Keratinocyte (primary cell): ENCODE data around the gene TLL1. TPM values are rescaled to one million over a fixed set of nuclear protein-coding genes. Genes with fewer than 3 reads are reported as not detected.

Source experiments
- DNase-seq: peaks from one replicate; pipeline ENCODE4 v3.0.0-alpha.2; 2011; ENCODE audit warnings: low read depth, missing footprints, low spot score
- FAIRE-seq: peaks from 2 replicates; lab custom pipeline; 2011; peaks lifted over from hg19 to GRCh38; lab: Jason Lieb, UNC
- H2AFZ ChIP-seq: 2 replicates; pipeline ENCODE4 v1.6.0; 2012; ENCODE audit warnings: low read length, control low read depth, inconsistent platforms; ENCODE audit not compliant: control insufficient read depth
- H3K27ac ChIP-seq: 2 replicates; pipeline ENCODE4 v1.5.1; 2011; ENCODE audit warnings: low read length; ENCODE audit not compliant: control insufficient read depth, insufficient read depth
- H3K27me3 ChIP-seq: 3 replicates; pipeline ENCODE4 v1.6.0; 2011; ENCODE audit warnings: low read length; ENCODE audit not compliant: control insufficient read depth, insufficient read depth; ENCODE audit errors: extremely low read depth
- H3K36me3 ChIP-seq, 2 experiments: 2 replicates in 1 of 2; 3 replicates in 1 of 2; pipeline ENCODE4 v1.5.1; 2011; ENCODE audit warnings: low read length in 2 of 2, mild to moderate bottlenecking in 1 of 2; ENCODE audit not compliant: control insufficient read depth in 2 of 2, insufficient read depth in 2 of 2; ENCODE audit errors: extremely low read depth in 1 of 2
- H3K4me1 ChIP-seq: 3 replicates; pipeline ENCODE4 v1.5.1; 2011; ENCODE audit warnings: low read length; ENCODE audit not compliant: control insufficient read depth, insufficient read depth; ENCODE audit errors: extremely low read depth
- H3K4me2 ChIP-seq: 3 replicates; pipeline ENCODE4 v1.6.0; 2011; ENCODE audit warnings: low read depth, low read length; ENCODE audit not compliant: control insufficient read depth, insufficient read depth; ENCODE audit errors: extremely low read depth
- H3K4me3 ChIP-seq, 3 experiments: fragments of 200-600 bp in 1 of 3; sonication (generic) in 1 of 3; 2 replicates in 2 of 3; 3 replicates in 1 of 3; pipeline ENCODE4 v1.5.1; 2011 to 2016; ENCODE audit warnings: low read length in 3 of 3, mild to moderate bottlenecking in 3 of 3, control low read depth in 2 of 3, inconsistent platforms in 1 of 3, low read depth in 1 of 3, mixed read lengths in 1 of 3, mixed run types in 1 of 3, moderate library complexity in 1 of 3; ENCODE audit not compliant: control insufficient read depth in 2 of 3, insufficient read depth in 2 of 3; ENCODE audit errors: extremely low read depth in 1 of 3
- H3K79me2 ChIP-seq: 2 replicates; pipeline ENCODE4 v1.6.0; 2012; ENCODE audit warnings: low read length; ENCODE audit not compliant: control insufficient read depth, insufficient read depth
- H3K9ac ChIP-seq: 3 replicates; pipeline ENCODE4 v1.6.0; 2011; ENCODE audit warnings: low read length; ENCODE audit not compliant: control insufficient read depth, insufficient read depth; ENCODE audit errors: extremely low read depth
- H3K9me1 ChIP-seq: 3 replicates; pipeline ENCODE4 v1.6.0; 2011; ENCODE audit warnings: low read length; ENCODE audit not compliant: control insufficient read depth, insufficient read depth; ENCODE audit errors: extremely low read depth
- H3K9me3 ChIP-seq: 2 replicates; pipeline ENCODE4 v1.5.1; 2012; ENCODE audit warnings: low read depth, low read length; ENCODE audit not compliant: control insufficient read depth
- H4K20me1 ChIP-seq: 3 replicates; pipeline ENCODE4 v1.6.0; 2011; ENCODE audit warnings: low read length; ENCODE audit not compliant: control insufficient read depth, insufficient read depth; ENCODE audit errors: extremely low read depth
- EZH2 ChIP-seq: IDR thresholded peaks from one replicate; pipeline ENCODE4 v1.6.1; 2012; ENCODE audit warnings: inconsistent platforms, mild to moderate bottlenecking, low read length, moderate library complexity
- dilution Hi-C: fragments of 300-500 bp; cut with MboI; formaldehyde crosslinking; loops from one replicate; pipeline ENCODE4 v1.7.0; 2020; ENCODE audit warnings: low sequenced_read_pairs; ENCODE audit not compliant: extremely low pct_ligation_motif_present
- polyA plus RNA-seq, 5 experiments: library from polyadenylated mRNA; depleted of rRNA in 3 of 5; stranded (reverse) in 3 of 5; stranded (forward) in 1 of 5; unstranded in 1 of 5; fragments of >200 nt; gene quantifications; 1 replicate in 1 of 5; 2 replicates in 3 of 5; 3 replicates in 1 of 5; pipeline versions ENCODE4 v1.2.1 to v1.2.3, GENCODE V29; 2011 to 2012; ENCODE audit warnings: missing spikeins in 2 of 5, low read depth in 1 of 5, low replicate concordance in 1 of 5
- TF ChIP-seq, protein P1 (sequence below), 3 experiments: IDR thresholded peaks in 1 of 3; conservative IDR thresholded peaks in 1 of 3; optimal IDR thresholded peaks in 1 of 3; 2 replicates in 2 of 3; 3 replicates in 1 of 3; pipeline versions ENCODE3 to v1.5.1; 2011; ENCODE audit warnings: low read length in 3 of 3, mild to moderate bottlenecking in 3 of 3, moderate library complexity in 2 of 3, control low read depth in 1 of 3, inconsistent platforms in 1 of 3; ENCODE audit not compliant: insufficient read depth in 2 of 3; ENCODE audit errors: extremely low read depth in 1 of 3

The TLL1 gene
- polyA plus RNA-seq, 1 donor (not counting 4 experiments of a cell fraction or from before 2014, with no cell fraction given), result 1.5 TPM

DNA sequence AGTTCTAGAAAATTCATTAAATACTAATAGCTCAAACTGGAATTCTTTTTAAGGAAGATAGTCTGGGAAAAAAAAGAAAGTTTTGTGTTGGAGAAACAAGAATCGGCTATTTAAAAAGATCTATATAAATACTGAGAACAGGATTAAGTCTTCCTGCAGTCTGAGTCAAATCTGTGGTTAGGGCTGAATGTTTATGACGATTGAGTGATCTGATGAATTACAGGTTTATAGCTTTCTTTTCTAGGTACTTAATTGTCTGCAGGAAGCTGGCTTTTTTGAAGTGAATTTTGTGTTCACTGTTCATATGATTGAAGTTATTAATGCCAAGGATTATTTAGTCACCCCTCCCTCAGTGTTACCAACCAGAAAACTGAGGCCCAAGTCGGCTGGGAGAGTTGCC, 42.2 kb downstream of the TLL1 start:
- H3K79me2 ChIP-seq, result no peaks in the 10 kb centered on the region
- no peaks in the 10 kb centered on the region for H4K20me1 ChIP-seq
- H2AFZ ChIP-seq, result no peak overlapping the region
- H3K9me1 ChIP-seq, result no peaks in the 10 kb centered on the region
- DNase-seq (no peak), FAIRE-seq (no peak)
- H3K9me3 ChIP-seq, result no peaks in the 10 kb centered on the region
- TF ChIP-seq EZH2, result no peak
- TF ChIP-seq, protein P1, sequence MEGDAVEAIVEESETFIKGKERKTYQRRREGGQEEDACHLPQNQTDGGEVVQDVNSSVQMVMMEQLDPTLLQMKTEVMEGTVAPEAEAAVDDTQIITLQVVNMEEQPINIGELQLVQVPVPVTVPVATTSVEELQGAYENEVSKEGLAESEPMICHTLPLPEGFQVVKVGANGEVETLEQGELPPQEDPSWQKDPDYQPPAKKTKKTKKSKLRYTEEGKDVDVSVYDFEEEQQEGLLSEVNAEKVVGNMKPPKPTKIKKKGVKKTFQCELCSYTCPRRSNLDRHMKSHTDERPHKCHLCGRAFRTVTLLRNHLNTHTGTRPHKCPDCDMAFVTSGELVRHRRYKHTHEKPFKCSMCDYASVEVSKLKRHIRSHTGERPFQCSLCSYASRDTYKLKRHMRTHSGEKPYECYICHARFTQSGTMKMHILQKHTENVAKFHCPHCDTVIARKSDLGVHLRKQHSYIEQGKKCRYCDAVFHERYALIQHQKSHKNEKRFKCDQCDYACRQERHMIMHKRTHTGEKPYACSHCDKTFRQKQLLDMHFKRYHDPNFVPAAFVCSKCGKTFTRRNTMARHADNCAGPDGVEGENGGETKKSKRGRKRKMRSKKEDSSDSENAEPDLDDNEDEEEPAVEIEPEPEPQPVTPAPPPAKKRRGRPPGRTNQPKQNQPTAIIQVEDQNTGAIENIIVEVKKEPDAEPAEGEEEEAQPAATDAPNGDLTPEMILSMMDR (optimal IDR thresholded peaks at IDR 0.05 in 1 of 3, IDR thresholded peaks at IDR 0.05 in 1 of 3, conservative IDR thresholded peaks at IDR 0.05 in 1 of 3; ENCODE audit: extremely low read depth in 1 of 3, insufficient read depth in 2 of 3, low read length in 3 of 3), result no peak
- no peak overlapping the region for H3K9ac ChIP-seq
- dilution Hi-C loops, result no loop called here
- H3K4me2 ChIP-seq, result no peak overlapping the region
- H3K36me3 ChIP-seq, result no peaks in the 10 kb centered on the region
- no peaks in the 10 kb centered on the region for H3K27me3 ChIP-seq
- H3K27ac ChIP-seq, result no peak overlapping the region
- no peaks in the 10 kb centered on the region for H3K4me1 ChIP-seq
- H3K4me3 ChIP-seq, result no peak overlapping the region

GRCh38 chr4:165921546-165921945, 48.5 kb downstream of the TLL1 start:
- FAIRE-seq, result no peak
- Histone ChIP-seq H3K4me3 (no peak overlapping the region), H3K9me3 (no peaks in the 10 kb centered on the region), H3K9ac (no peak overlapping the region), H4K20me1 (no peaks in the 10 kb centered on the region), H3K79me2 (no peaks in the 10 kb centered on the region), H3K27ac (no peak overlapping the region), H3K4me2 (no peak overlapping the region), H3K4me1 (no peaks in the 10 kb centered on the region), H3K9me1 (no peaks in the 10 kb centered on the region), H3K36me3 (no peaks in the 10 kb centered on the region), H3K27me3 (no peaks in the 10 kb centered on the region), H2AFZ (no peak overlapping the region)
- TF ChIP-seq, protein P1 (optimal IDR thresholded peaks at IDR 0.05 in 1 of 3, IDR thresholded peaks at IDR 0.05 in 1 of 3, conservative IDR thresholded peaks at IDR 0.05 in 1 of 3; ENCODE audit: extremely low read depth in 1 of 3, insufficient read depth in 2 of 3, low read length in 3 of 3), result no peak
- TF ChIP-seq EZH2, result no peak
- dilution Hi-C loops, result no loop called here
- DNase-seq, result no peak
